Endodermal cell (in vitro differentiated cells): Measurements from ENCODE around the gene MYL2. TPM values are rescaled to one million over a fixed set of nuclear protein-coding genes. Genes with fewer than 3 reads are reported as not detected.

Experiments
- DNase-seq: peaks from one replicate; pipeline ENCODE4 v3.0.0-alpha.2; 2017
- H3K27ac ChIP-seq: 2 replicates; pipeline ENCODE4 v1.5.1; 2013; ENCODE audit warnings: mild to moderate bottlenecking, low read depth, low read length, moderate library complexity
- H3K27me3 ChIP-seq: 2 replicates; pipeline ENCODE4 v1.6.1; 2013; ENCODE audit warnings: mild to moderate bottlenecking, low read length, moderate library complexity; ENCODE audit not compliant: insufficient read depth, control insufficient read depth, poor library complexity, severe bottlenecking
- H3K36me3 ChIP-seq: 2 replicates; pipeline ENCODE4 v1.7.0; 2013; ENCODE audit warnings: mild to moderate bottlenecking, low read length, moderate library complexity; ENCODE audit not compliant: control insufficient read depth, insufficient read depth
- H3K4me1 ChIP-seq: one replicate; pipeline ENCODE4 v1.7.0; 2013; ENCODE audit warnings: low read length; ENCODE audit not compliant: control insufficient read depth, insufficient read depth
- H3K4me3 ChIP-seq: 2 replicates; pipeline ENCODE4 v1.5.1; 2013; ENCODE audit warnings: mild to moderate bottlenecking, low read length, moderate library complexity
- H3K9ac ChIP-seq: 2 replicates; pipeline ENCODE4 v1.6.1; 2013; ENCODE audit warnings: mild to moderate bottlenecking, low read length, moderate library complexity; ENCODE audit not compliant: poor library complexity, severe bottlenecking; ENCODE audit errors: extremely low read depth
- H3K9me3 ChIP-seq: 2 replicates; pipeline ENCODE4 v1.6.1; 2013; ENCODE audit warnings: mild to moderate bottlenecking, low read length, moderate library complexity; ENCODE audit not compliant: control insufficient read depth
- H3K27ac Mint-ChIP-seq: 2 replicates; pipeline ENCODE4 v1.8.0; 2020; ENCODE audit warnings: mixed read lengths
- H3K27me3 Mint-ChIP-seq: 2 replicates; pipeline ENCODE4 v1.8.0; 2021; ENCODE audit warnings: mild to moderate bottlenecking, mixed read lengths; ENCODE audit not compliant: insufficient read depth
- H3K36me3 Mint-ChIP-seq: 2 replicates; pipeline ENCODE4 v1.8.0; 2020; ENCODE audit warnings: low read depth, mixed read lengths
- H3K4me1 Mint-ChIP-seq: 2 replicates; pipeline ENCODE4 v1.8.0; 2020; ENCODE audit warnings: mixed read lengths
- H3K4me3 Mint-ChIP-seq: 2 replicates; pipeline ENCODE4 v1.8.0; 2020; ENCODE audit warnings: mild to moderate bottlenecking, moderate library complexity, mixed read lengths
- H3K9me3 Mint-ChIP-seq: 2 replicates; pipeline ENCODE4 v1.8.0; 2020; ENCODE audit warnings: mild to moderate bottlenecking, mixed read lengths
- CTCF ChIP-seq: fragments of 200-600 bp; sonication (generic); conservative IDR thresholded peaks from 2 replicates; pipeline ENCODE4 v1.5.0; 2021; ENCODE audit warnings: antibody characterized with exemption, mild to moderate bottlenecking
- WGBS, 2 experiments: methylation state at CpG; one replicate each; pipeline versions ENCODE4 v1.1.5 to v1.1.7; 2013; ENCODE audit warnings: missing lambda C conversion rate in 2 of 2, mixed read lengths in 1 of 2; ENCODE audit not compliant: insufficient coverage in 1 of 2, insufficient read length in 1 of 2; 5-methylcytosine and 5-hydroxymethylcytosine counted together
- total RNA-seq, 2 donors: library from RNA; stranded (reverse); fragmentation: NEBNext Ultra II Directional in 1 of 2; extraction: Animal tissue kit (Norgen Biotek cat#: 25700) in 1 of 2; gene quantifications; 2 replicates in 1 of 2; 3 replicates in 1 of 2; pipeline ENCODE4 v1.2.1, GENCODE V29; 2021

The MYL2 gene
- total RNA-seq, 2 donors from 2014 or later = 0.89 TPM; not detected in 1

GRCh38 chr12:110906083-110906482 lies 14.3 kb downstream of the MYL2 start:
- Histone ChIP-seq H3K9me3 (no peaks in the 10 kb centered on the region), H3K4me3 (no peak overlapping the region), H3K9ac (no peak overlapping the region), H3K27ac (no peak overlapping the region), H3K36me3 (no peaks in the 10 kb centered on the region), H3K27me3 (no peaks in the 10 kb centered on the region), H3K4me1 (no peaks in the 10 kb centered on the region)
- Mint-ChIP-seq H3K9me3 (no peaks in the 10 kb centered on the region), H3K27ac (no peak overlapping the region), H3K27me3 (no peaks in the 10 kb centered on the region), H3K4me1 (peaks cover 1% of the 10 kb centered on the region), H3K4me3 (no peak overlapping the region), H3K36me3 (no peaks in the 10 kb centered on the region)
- DNase-seq = no peak
- TF ChIP-seq CTCF = peak; percentile 23
- 95 to 100% methylated on average over 2 of the region's 3 CpGs for WGBS, 2 experiments

GRCh38 chr12:110903511-110903910 lies 16.9 kb downstream of the MYL2 start:
- H3K9me3 Mint-ChIP-seq = peaks cover 3% of the 10 kb centered on the region
- Histone ChIP-seq H3K9ac (no peak overlapping the region), H3K27me3 (no peaks in the 10 kb centered on the region), H3K4me3 (no peak overlapping the region), H3K27ac (no peak overlapping the region), H3K4me1 (no peaks in the 10 kb centered on the region), H3K9me3 (no peaks in the 10 kb centered on the region), H3K36me3 (no peaks in the 10 kb centered on the region)
- no peak for TF ChIP-seq CTCF
- WGBS, 2 experiments = 90 to 91% methylated on average over 4 of the region's 4 CpGs
- no peaks in the 10 kb centered on the region for H3K36me3 Mint-ChIP-seq
- no peak overlapping the region for H3K27ac Mint-ChIP-seq
- no peaks in the 10 kb centered on the region for H3K27me3 Mint-ChIP-seq
- no peak for DNase-seq
- H3K4me1 Mint-ChIP-seq = peaks cover 1% of the 10 kb centered on the region
- no peak overlapping the region for H3K4me3 Mint-ChIP-seq

- H3K27me3 Mint-ChIP-seq = no peaks in the 10 kb centered on the region
- Histone ChIP-seq H3K27me3 (no peaks in the 10 kb centered on the region), H3K27ac (no peak overlapping the region), H3K9ac (no peak overlapping the region), H3K36me3 (no peaks in the 10 kb centered on the region), H3K9me3 (no peaks in the 10 kb centered on the region), H3K4me1 (no peaks in the 10 kb centered on the region), H3K4me3 (no peak overlapping the region)
- H3K4me1 Mint-ChIP-seq = peaks cover 1% of the 10 kb centered on the region
- no peak overlapping the region for H3K4me3 Mint-ChIP-seq
- peaks cover 3% of the 10 kb centered on the region for H3K9me3 Mint-ChIP-seq
- DNase-seq = peak; percentile 66
- no peak overlapping the region for H3K27ac Mint-ChIP-seq
- WGBS, 2 experiments = 86 to 92% methylated on average over 2 to 4 of the region's 4 CpGs
- TF ChIP-seq CTCF = no peak
- H3K36me3 Mint-ChIP-seq = no peaks in the 10 kb centered on the region
Observed at GRCh38 chr12:110901401-110901800, 19.0 kb downstream of the MYL2 start.
